Measurements from ENCODE around the gene ACTN4.

Gene ACTN4

DNA sequence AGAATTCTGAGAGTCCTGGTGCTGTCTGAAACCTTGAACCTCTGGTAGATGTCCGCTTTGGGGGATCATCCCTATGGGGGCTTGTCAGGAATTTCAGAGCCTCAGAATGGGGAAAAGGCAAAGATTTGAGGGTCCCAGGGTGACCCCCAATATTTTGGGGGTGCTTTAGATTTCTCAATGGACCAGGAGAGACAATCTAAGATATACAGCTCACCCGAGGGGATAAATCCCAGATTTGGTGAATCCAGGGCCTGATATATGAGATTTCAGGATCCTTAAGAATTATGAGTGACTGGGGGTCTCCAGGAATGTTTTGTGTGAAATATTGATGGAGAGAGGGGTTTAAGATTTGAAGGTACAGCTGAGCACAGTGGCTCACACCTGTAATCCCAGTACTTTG is 93.5 kb downstream of the ACTN4 start:
- TF ChIP-seq, protein P1, sequence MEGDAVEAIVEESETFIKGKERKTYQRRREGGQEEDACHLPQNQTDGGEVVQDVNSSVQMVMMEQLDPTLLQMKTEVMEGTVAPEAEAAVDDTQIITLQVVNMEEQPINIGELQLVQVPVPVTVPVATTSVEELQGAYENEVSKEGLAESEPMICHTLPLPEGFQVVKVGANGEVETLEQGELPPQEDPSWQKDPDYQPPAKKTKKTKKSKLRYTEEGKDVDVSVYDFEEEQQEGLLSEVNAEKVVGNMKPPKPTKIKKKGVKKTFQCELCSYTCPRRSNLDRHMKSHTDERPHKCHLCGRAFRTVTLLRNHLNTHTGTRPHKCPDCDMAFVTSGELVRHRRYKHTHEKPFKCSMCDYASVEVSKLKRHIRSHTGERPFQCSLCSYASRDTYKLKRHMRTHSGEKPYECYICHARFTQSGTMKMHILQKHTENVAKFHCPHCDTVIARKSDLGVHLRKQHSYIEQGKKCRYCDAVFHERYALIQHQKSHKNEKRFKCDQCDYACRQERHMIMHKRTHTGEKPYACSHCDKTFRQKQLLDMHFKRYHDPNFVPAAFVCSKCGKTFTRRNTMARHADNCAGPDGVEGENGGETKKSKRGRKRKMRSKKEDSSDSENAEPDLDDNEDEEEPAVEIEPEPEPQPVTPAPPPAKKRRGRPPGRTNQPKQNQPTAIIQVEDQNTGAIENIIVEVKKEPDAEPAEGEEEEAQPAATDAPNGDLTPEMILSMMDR (IDR thresholded peaks at IDR 0.05) = no peak
- Histone ChIP-seq H3K27ac (no peak overlapping the region), H3K4me3 (no peak overlapping the region)
- DNase-seq (ENCODE audit: low spot score) = no peak

DNA sequence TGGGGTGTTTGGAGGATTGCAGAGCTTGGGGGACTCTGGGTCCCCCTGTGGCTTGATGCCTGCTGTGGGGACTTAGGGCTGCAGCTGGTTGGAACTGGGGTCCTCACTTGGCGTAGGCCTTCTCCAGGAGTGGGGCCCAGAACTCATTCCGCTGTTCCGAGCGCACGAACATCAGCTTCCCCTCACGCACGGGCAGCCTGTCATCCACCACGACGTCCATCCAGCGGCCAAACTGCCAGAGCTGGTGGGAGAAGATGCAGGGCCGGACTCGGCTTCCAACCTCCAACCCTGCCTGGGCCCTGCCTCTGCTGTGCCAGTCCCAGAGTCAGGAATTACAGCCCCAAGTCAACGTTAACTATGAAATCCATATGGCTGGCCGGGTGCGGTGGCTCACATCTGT is 94.2 kb downstream of the ACTN4 start:
- Histone ChIP-seq H3K27ac (no peak overlapping the region), H3K4me3 (no peak overlapping the region)
- TF ChIP-seq, protein P1 (IDR thresholded peaks at IDR 0.05) = no peak
- no peak for DNase-seq (ENCODE audit: low spot score)

DNA sequence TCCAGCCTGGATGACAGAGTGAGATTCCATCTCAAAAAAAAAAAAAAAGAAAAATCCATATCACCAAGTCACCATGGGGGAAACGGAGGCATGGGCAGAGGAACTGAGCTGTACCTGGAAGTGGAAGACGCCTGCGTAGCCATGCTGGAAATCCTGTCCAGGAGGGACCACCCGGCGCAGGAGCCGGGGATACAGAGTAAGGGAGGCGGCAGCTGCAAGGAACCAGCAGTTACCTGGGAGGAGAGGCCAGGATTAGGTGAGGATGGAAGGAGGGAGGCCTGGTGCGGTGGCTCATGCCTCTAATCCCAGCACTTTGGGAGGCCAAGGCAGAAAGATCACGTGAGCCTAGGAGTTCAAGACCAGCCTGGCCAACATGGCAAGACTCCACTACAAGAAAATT is 94.8 kb downstream of the ACTN4 start:
- no peak overlapping the region for H3K4me3 ChIP-seq
- H3K27ac ChIP-seq = no peak overlapping the region
- no peak for DNase-seq (ENCODE audit: low spot score)
- TF ChIP-seq, protein P1 (IDR thresholded peaks at IDR 0.05) = no peak

DNA sequence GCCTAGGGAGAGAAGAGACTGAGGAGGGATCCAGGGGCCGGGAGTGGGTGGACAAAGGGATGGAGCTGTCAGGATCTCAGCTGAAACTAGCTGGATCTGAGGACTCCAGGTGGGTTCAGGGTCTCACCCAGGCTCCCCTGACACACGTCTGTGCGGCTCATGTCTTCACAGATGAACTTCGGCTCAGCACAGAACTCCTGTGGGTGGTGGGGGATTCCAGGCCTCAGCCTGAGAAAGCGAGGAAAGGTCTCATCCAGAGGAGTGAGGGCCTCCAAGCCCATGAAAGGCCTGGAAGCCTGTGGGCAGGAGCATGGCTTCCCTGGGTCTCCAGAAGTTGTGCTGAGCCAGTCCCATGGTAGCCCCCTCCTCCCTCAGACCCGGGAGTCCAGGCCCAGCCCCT is 95.5 kb downstream of the ACTN4 start:
- TF ChIP-seq, protein P1 (IDR thresholded peaks at IDR 0.05) = no peak
- Histone ChIP-seq H3K4me3 (no peak overlapping the region), H3K27ac (no peak overlapping the region)
- DNase-seq (ENCODE audit: low spot score) = no peak

DNA sequence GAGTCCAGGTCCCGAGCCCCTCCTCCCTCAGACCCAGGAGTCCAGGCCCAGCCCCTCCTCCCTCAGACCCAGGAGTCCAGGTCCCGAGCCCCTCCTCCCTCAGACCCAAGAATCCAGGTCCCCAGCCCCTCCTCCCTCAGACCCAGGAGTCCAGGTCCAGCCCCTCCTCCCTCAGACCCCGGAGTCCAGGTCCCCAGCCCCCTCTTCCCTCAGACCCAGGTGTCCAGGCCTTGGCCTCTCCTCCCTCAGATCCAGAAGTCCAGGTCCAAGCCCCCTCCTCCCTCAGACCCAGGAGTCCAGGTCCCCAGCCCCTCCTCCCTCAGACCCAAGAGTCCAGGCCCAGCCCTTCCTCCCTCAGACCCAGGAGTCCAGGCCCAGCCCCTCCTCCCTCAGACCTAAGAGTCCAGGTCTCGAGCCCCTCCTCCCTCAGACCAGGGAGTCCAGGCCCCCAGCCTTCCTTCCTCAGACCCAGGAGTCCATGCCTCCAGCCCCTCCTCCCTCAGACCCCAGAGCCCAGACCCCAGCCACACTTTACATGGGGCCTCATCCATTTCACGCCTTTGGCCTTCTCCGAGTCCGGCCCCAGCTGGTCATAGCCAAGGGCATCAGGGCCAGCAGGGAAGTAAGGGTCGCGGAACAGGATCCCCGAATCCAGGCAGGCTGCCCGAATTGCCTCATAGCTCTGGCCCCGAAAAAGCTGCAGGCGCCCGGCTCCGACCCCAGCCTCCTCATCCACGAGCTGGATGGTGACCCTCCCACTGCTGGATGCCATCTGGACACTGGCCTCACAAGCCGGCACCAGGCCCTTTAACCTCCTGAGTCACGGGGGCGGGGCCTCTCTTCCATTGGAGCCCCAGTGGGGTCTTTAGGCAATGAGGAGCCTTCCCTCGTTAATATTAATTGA is 96.2 kb downstream of the ACTN4 start:
- DNase-seq (ENCODE audit: low spot score) = no peak
- TF ChIP-seq, protein P1 (IDR thresholded peaks at IDR 0.05) = no peak
- Histone ChIP-seq H3K4me3 (no peak overlapping the region), H3K27ac (no peak overlapping the region)

DNA sequence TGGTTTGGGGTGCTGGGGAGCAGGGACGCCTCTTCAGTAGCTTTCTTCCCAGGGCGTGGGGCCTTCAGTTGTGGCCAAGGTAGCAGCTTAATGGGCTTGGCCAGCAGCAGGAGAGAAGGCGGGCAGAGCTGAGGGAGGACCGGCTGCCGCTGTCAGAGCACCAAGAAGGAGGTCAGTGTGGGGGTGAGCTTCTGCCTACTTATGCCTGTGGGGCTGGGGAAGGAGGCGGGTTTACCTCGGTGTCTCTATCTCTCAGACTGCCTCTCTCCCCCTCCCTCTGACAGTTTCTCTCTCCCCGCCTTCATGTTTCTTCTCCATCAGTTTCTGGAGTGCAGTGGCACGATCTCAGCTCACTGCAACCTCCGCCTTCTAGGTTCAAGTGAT is 96.8 kb downstream of the ACTN4 start, which contains the start of gene CAPN12:
CAPN12 (minus strand) TSS at position 177 of the 384 bp plus-strand sequence. CDS start 309 bp downstream, outside the sequence.
- no peak within 1 kb of the TSS for H3K27ac ChIP-seq
- no peak for DNase-seq (ENCODE audit: low spot score)
- TF ChIP-seq, protein P1 (IDR thresholded peaks at IDR 0.05) = no peak
- H3K4me3 ChIP-seq = no peak within 1 kb of the TSS

DNA sequence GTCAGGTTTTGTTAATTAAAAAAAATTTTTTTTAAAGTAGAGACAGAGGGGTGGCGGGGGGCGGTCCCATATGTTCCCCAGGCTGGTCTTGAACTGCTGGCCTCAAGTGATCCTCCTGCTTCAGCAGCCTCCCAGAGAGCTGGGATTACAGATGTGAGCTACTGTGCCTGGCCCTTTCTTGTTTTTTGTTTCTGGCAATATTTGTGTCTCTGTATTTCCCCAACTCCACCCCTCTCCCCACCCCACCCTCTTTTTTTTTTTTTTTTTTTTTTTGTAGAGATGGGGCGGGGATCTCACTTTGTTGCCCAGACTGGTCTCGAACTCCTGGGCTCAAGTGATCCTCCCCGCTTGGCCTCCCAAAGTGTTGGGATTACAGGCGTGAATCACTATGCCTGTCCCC is 97.4 kb downstream of the ACTN4 start:
- TF ChIP-seq, protein P1 (IDR thresholded peaks at IDR 0.05) = no peak
- no peak overlapping the region for H3K4me3 ChIP-seq
- DNase-seq (ENCODE audit: low spot score) = no peak
- H3K27ac ChIP-seq = no peak overlapping the region
